VCaP (cell line): Measurements from ENCODE around the gene RNF157.

Source experiments
- H3K27ac ChIP-seq: fragments of 450-650 bp; 2 replicates; pipeline ENCODE4 v1.5.1; 2017
- TF ChIP-seq, protein P1 (sequence below): fragments of 450-650 bp; conservative IDR thresholded peaks from 2 replicates; pipeline ENCODE4 v1.5.1; 2017; ENCODE audit warnings: mild to moderate bottlenecking, moderate library complexity

The RNF157 gene

DNA sequence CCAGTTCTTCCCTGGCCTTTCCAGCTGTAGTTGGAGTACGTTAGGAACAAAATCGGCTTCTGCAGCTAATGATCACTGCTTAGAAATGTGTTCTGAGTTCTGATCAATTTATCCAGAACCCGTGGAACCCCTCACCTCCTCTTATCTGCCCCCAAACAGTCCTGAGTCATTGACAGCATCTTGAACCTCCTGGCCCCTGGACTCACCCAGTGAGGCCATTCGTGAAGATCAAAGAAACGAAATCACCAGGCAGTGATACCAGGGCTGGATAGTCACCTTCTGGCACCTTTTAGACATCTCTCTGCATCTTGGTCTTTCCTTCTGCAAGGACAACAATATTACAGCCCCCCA lies 119.7 kb downstream of the RNF157 start:
- TF ChIP-seq, protein P1, sequence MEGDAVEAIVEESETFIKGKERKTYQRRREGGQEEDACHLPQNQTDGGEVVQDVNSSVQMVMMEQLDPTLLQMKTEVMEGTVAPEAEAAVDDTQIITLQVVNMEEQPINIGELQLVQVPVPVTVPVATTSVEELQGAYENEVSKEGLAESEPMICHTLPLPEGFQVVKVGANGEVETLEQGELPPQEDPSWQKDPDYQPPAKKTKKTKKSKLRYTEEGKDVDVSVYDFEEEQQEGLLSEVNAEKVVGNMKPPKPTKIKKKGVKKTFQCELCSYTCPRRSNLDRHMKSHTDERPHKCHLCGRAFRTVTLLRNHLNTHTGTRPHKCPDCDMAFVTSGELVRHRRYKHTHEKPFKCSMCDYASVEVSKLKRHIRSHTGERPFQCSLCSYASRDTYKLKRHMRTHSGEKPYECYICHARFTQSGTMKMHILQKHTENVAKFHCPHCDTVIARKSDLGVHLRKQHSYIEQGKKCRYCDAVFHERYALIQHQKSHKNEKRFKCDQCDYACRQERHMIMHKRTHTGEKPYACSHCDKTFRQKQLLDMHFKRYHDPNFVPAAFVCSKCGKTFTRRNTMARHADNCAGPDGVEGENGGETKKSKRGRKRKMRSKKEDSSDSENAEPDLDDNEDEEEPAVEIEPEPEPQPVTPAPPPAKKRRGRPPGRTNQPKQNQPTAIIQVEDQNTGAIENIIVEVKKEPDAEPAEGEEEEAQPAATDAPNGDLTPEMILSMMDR: no peak
- H3K27ac ChIP-seq: no peak overlapping the region

DNA sequence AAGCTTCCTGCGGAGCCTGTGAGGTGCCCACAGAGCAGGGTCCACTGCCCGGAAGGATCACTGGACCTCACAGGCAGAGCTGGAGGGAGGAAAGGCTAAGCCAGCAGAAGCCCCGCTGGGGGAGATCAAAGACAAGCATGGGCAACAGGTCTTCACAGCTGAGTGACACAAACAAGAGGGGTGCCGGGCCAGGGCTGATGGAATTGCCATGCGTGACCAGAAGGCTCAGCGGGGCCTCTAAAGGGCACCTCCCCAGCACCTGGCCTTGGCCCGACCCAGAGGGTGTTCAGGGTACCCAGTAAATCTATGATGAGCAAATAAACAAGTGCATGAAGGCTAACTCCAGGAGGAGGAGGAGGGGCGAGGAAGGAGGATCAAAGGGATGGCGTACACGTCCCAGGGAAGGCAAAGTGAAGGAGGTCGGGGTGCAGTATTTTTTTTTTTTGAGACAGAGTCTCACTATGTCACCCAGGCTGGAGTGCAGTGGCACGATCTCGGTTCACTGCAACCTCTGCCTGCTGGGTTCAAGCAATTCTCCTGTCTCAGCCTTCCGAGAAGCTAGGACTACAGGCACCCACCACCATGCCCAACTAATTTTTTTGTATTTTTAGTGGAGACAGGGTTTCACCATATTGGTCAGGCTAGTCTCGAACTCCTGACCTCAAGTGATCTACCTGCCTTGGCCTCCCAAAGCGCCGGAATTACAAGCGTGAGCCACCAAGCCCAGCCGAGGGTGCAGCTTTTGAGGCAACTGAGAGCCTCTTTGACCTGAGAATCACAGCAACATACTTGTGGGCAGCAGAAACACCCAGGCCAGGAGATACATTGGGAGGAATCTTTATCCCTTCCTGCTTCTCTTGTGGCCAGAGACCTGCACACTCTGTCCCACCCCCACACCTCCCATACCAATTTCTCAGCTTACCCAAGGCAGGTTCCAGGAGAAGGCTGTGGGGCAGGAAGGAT lies 120.6 kb downstream of the RNF157 start:
- no peak overlapping the region for H3K27ac ChIP-seq
- TF ChIP-seq, protein P1: no peak

DNA sequence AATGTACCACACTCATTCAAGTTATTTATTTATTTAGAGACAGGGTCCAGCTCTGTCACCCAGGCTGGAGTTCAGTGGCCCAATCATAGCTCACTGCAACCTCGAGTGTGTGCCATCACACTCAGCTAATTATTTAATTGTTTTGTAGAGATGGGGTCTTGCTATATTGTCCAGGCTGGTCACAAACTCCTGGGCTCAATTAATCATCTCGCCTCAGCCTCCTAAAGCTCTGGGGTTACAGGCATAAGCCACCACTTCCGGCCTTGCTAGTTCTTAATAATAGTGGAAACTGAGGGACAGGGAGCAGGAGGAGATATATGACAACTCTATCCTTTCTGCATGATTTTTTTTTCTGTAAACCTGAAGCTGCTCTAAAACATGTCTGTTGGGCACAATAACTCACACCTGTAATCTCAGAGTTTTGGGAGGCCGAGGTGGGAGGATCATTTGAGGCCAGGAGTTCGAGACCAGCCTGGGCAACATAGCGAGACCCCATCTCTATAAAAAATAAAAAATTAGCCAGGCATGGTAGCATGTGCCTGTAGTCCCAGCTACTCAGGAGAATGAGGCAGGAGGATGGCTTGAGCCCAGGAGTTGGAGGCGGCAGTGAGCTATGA lies 125.0 kb downstream of the RNF157 start:
- TF ChIP-seq, protein P1: no peak
- no peak overlapping the region for H3K27ac ChIP-seq

DNA sequence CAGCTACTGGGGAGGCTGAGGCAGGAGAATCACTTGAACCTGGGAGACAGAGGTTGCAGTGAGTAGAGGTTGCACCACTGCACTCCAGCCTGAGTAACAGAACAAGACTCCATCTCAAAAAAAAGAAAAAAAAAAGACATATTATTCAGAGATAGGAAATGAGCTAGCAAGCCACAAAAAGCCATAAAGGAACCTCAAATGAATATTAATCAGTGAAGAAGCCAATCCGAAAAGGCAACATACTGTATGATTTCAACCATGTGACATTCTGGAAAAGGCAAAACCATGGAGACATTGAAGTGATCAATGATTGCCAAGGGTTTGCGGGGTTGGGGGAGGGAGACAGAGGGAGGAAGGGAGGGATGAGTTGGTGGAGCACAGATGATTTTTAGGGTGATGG lies 128.3 kb downstream of the RNF157 start:
- TF ChIP-seq, protein P1: no peak
- H3K27ac ChIP-seq: no peak overlapping the region

DNA sequence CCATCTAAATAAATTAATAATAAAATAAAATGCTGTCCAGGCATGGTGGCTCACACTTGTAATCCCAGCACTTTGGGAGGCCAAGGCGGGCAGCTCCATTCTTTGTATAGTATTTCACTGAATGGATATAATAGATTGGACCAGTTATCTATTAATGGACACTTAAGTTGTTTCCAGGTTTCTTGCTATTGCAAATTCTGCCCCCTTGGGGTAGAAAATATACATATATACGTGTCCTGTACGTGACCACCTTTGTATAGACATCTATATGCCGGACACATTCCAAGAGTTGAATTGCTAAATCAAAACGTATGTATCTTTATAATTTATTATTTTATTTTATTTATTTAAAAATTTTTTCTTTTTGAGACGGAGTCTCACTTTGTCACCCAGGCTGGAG lies 132.8 kb downstream of the RNF157 start:
- H3K27ac ChIP-seq: no peak overlapping the region
- TF ChIP-seq, protein P1: peak; percentile 4; the same call in 1 of the 2 replicates

DNA sequence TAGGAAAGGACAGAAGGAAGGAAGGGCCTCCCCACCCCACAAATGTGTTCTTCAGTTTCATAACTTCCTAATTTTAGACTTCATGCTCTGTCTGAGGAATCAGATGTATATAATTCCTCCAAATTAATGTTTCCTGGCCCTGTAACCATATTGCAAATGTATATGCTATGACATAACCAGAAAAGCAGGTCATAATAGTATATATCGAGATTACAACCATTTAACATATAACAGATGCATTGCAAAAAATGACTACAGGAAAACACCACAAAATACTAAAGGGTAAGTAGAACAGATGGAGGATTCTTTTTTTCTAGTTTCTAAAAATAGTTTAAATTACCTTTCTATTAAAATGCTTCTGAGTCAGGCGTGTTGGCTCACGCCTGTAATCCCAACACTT lies 133.6 kb downstream of the RNF157 start:
- H3K27ac ChIP-seq: peak overlapping the region; percentile 1; the same call in 1 of the 2 replicates
- TF ChIP-seq, protein P1: no peak

DNA sequence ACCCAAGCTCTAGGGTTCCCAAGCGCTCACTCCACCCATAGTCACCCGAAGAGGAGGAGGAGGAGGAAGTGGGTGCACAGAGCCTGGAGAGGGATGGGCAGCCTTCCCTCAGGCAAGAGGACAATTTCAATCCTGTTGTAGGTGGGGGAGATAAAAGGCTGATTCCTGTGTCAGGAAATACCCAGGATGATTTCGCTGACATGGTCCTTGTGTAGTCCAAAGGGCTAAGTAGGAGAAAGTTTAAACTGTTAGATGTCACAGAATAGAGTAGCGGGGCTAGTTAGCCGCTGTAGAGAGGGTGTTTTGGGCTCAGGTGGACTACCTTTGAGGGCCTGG lies 135.4 kb downstream of the RNF157 start:
- TF ChIP-seq, protein P1: no peak
- no peak overlapping the region for H3K27ac ChIP-seq
